OCI-LY1 (cell line): ENCODE measurements around the gene PRR20A.
"Not testable (repeated sequence)": the region's sequence is repeated elsewhere in the genome, so short reads cannot be mapped to it uniquely, and the experiment has no call there.

ENCODE experiments used
- CTCF ChIP-seq: fragments of 200-600 bp; sonication (generic), shearing (Covaris generic); IDR thresholded peaks from 2 replicates; pipeline ENCODE4 v1.5.1; 2017; ENCODE audit warnings: mild to moderate bottlenecking, antibody characterized with exemption, low read length, moderate library complexity, mixed read lengths
- EZH2 ChIP-seq: fragments of 200-600 bp; sonication (generic), shearing (Covaris generic); IDR thresholded peaks from 2 replicates; pipeline ENCODE4 v1.8.0; 2017; ENCODE audit warnings: borderline replicate concordance, mixed run types, mild to moderate bottlenecking, antibody characterized with exemption, low read length, moderate library complexity, mixed read lengths

- TF ChIP-seq CTCF, EZH2: not testable (repeated sequence)
These were observed 19.6 kb downstream of the PRR20A start, which contains the start of gene PRR20D for GRCh38 chr13:57160332-57160731.
